ENCODE results near the gene PCAT6. TPM values are rescaled to one million over a fixed set of nuclear protein-coding genes. Genes with fewer than 3 reads are reported as not detected.

The PCAT6 gene
- total RNA-seq, 2 donors from 2014 or later: 0.74 to 2.1 TPM

DNA sequence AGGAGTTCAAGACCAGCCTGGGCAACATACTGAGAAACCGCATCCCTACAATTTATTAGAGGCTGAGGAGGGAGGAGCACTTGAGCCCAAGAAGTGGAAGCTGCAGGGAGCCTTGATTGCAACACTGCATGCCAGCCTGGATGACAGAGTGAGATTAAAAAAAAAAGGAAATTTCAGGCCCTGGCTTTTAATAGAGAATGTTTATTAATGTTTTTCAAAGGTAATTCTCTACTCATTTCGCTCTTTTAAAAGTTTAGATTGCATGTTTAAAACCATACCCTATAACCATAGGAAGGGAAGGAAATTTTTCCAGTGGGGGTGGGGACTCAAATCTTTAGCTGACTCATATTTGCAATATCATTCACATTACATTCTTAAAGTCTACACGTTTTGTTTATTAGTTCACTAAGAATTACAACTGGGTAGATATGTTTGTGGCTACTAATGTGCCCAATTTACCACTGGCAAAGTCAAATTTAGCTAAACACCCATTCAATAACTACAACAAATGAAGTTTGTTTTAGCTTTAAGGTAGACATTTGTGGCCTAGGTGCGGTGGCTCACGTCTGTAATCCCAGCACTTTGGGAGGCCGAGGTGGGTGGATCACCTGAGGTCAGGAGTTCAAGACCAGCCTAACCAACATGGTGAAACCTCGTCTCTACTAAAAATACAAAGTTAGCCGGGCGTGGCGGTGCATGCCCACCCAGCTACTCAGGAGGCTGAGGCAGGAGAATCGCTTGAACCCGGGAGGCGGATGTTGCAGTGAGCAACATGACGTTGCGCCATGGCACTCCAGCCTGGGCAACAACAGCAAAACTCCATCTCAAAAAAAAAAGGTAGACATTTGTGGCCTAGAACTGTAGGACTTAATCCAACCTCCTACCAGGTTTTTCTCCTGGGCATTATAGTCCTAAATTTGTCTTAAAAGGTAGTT lies 7.5 kb upstream of the PCAT6 start:
- no peak overlapping the region for H3K27ac ChIP-seq
- H3K9me3 ChIP-seq: no peaks in the 10 kb centered on the region
- H3K4me3 ChIP-seq: no peak overlapping the region
- intact Hi-C loops (cut with DNase I): no loop called here
- no peaks in the 10 kb centered on the region for H3K36me3 ChIP-seq
- no peaks in the 10 kb centered on the region for H3K27me3 ChIP-seq
- peak overlapping the region in 1 of 2 donors; percentile 4 for H3K9ac ChIP-seq (ENCODE audit: low read depth in 2 of 2, low read length in 2 of 2)
- no peak for TF ChIP-seq CTCF (IDR thresholded peaks at IDR 0.05)
- DNase-seq: no peak
- H3K4me1 ChIP-seq: peaks cover 12% of the 10 kb centered on the region

DNA sequence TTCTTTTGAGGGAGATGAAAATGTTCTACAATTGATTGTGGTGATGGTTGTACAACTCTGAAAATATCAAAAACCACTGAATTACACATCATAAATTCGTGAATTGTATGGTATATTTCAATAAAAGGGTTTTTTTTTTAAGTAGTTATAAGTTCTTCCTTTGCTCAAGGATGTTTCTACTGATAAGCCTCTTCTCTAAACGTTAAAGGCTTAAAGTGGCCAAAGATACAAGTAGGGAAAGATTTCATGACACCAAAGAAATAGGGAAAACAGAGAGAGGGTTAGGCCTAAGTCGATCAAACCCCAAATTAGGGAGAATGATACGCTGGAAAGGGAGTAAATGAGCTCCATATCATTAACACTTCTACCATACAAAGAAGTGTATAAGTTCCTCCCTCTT lies 6.6 kb upstream of the PCAT6 start:
- no peak overlapping the region for H3K9ac ChIP-seq (ENCODE audit: low read depth in 2 of 2, low read length in 2 of 2)
- H3K36me3 ChIP-seq: no peaks in the 10 kb centered on the region
- intact Hi-C loops (cut with DNase I): no loop called here
- no peaks in the 10 kb centered on the region for H3K27me3 ChIP-seq
- no peaks in the 10 kb centered on the region for H3K9me3 ChIP-seq
- H3K4me3 ChIP-seq: no peak overlapping the region
- no peak for DNase-seq
- no peak for TF ChIP-seq CTCF (IDR thresholded peaks at IDR 0.05)
- H3K27ac ChIP-seq: no peak overlapping the region
- H3K4me1 ChIP-seq: peaks cover 12% of the 10 kb centered on the region

- Histone ChIP-seq H3K9ac (ENCODE audit: low read depth in 2 of 2, low read length in 2 of 2) (peak overlapping the region; percentile 80 to 94), H3K27ac (peak overlapping the region; percentile 96), H3K4me1 (peaks cover 16% of the 10 kb centered on the region), H3K9me3 (no peaks in the 10 kb centered on the region), H3K4me3 (peak overlapping the region; percentile 96), H3K36me3 (no peaks in the 10 kb centered on the region), H3K27me3 (no peaks in the 10 kb centered on the region)
- DNase-seq: no peak
- TF ChIP-seq CTCF (IDR thresholded peaks at IDR 0.05): no peak
- intact Hi-C loops (cut with DNase I): no loop called here
Observed at GRCh38 chr1:202805886-202806844, 4.6 kb upstream of the PCAT6 start.

GRCh38 chr1:202806845-202807450 lies 3.8 kb upstream of the PCAT6 start:
- no peaks in the 10 kb centered on the region for H3K9me3 ChIP-seq
- H3K4me1 ChIP-seq: peaks cover 22% of the 10 kb centered on the region
- H3K4me3 ChIP-seq: peak overlapping the region; percentile 96
- peak overlapping the region; percentile 80 to 94 for H3K9ac ChIP-seq (ENCODE audit: low read depth in 2 of 2, low read length in 2 of 2)
- no peak for TF ChIP-seq CTCF (IDR thresholded peaks at IDR 0.05)
- intact Hi-C loops (cut with DNase I): no loop called here
- peak overlapping the region; percentile 96 for H3K27ac ChIP-seq
- no peaks in the 10 kb centered on the region for H3K36me3 ChIP-seq
- H3K27me3 ChIP-seq: no peaks in the 10 kb centered on the region
- peak; percentile 47 for DNase-seq

GRCh38 chr1:202807451-202807925 lies 3.3 kb upstream of the PCAT6 start:
- peak; percentile 38 for DNase-seq
- Histone ChIP-seq H3K9ac (ENCODE audit: low read depth in 2 of 2, low read length in 2 of 2) (peak overlapping the region; percentile 80 to 94), H3K4me3 (peak overlapping the region; percentile 96), H3K27me3 (no peaks in the 10 kb centered on the region), H3K4me1 (peaks cover 26% of the 10 kb centered on the region), H3K36me3 (no peaks in the 10 kb centered on the region), H3K27ac (peak overlapping the region; percentile 96), H3K9me3 (no peaks in the 10 kb centered on the region)
- TF ChIP-seq CTCF (IDR thresholded peaks at IDR 0.05): no peak
- intact Hi-C loops (cut with DNase I): no loop called here
